B cell (primary cell): ENCODE results near the gene CBLN3. TPM values are rescaled to one million over a fixed set of nuclear protein-coding genes. Genes with fewer than 3 reads are reported as not detected.

ENCODE experiments used
- ATAC-seq: fragments of 200-7000 bp; cut with Tn5 transposase; one replicate; pipeline ENCODE4 v1.10.0; 2021; ENCODE audit warnings: low read depth, mild to moderate bottlenecking, moderate number of reproducible peaks, moderate library complexity
- CTCF ChIA-PET: fragments of 350-600 bp; sonication (Branson Sonifier 250); formaldehyde crosslinking; loops from one replicate; lab custom pipeline; 2021; ENCODE audit warnings: antibody characterized with exemption, inconsistent platforms; lab: Charles Lee
- POLR2A ChIA-PET: fragments of 350-600 bp; sonication (Branson Sonifier 250); formaldehyde crosslinking; loops from one replicate; lab custom pipeline; 2021; ENCODE audit warnings: antibody characterized with exemption; lab: Charles Lee
- DNase-seq: peaks from one replicate; pipeline ENCODE4 v3.0.0; 2013
- H2AFZ ChIP-seq: 2 replicates; pipeline ENCODE4 v1.6.1; 2012; ENCODE audit warnings: mild to moderate bottlenecking, low read depth, low read length; ENCODE audit not compliant: insufficient read depth, poor library complexity, severe bottlenecking
- H3K27ac ChIP-seq, 2 donors: 1 replicate in 1 of 2; 2 replicates in 1 of 2; pipeline ENCODE4 v1.5.1; 2012 to 2013; ENCODE audit warnings: low read length in 2 of 2, mild to moderate bottlenecking in 2 of 2, moderate library complexity in 1 of 2
- H3K27me3 ChIP-seq, 4 experiments: fragments of 200-600 bp in 1 of 4; sonication (generic) in 1 of 4; replicated peaks in 1 of 4; 1 replicate in 2 of 4; 2 replicates in 2 of 4; pipeline versions ENCODE4 v1.6.1 to v1.7.0; 2013 to 2016; ENCODE audit warnings: low read length in 3 of 4, mild to moderate bottlenecking in 2 of 4, mixed read lengths in 1 of 4, moderate library complexity in 1 of 4; ENCODE audit not compliant: insufficient read depth in 4 of 4, control insufficient read depth in 3 of 4; ENCODE audit errors: control extremely low read depth in 1 of 4
- H3K36me3 ChIP-seq, 2 experiments: replicated peaks in 1 of 2; 1 replicate in 1 of 2; 2 replicates in 1 of 2; pipeline versions ENCODE4 v1.6.1 to v1.7.1; 2013; ENCODE audit warnings: low read length in 1 of 2; ENCODE audit not compliant: insufficient read depth in 2 of 2, control insufficient read depth in 1 of 2; ENCODE audit errors: control extremely low read depth in 1 of 2, extremely low read depth in 1 of 2
- H3K4me1 ChIP-seq, 2 donors: fragments of 200-600 bp in 1 of 2; sonication (generic) in 1 of 2; 1 replicate in 1 of 2; 2 replicates in 1 of 2; pipeline versions ENCODE4 v1.5.1 to v1.6.1; 2013 to 2017; ENCODE audit warnings: low read length in 2 of 2; ENCODE audit not compliant: control insufficient read depth in 2 of 2, insufficient read depth in 2 of 2
- H3K4me2 ChIP-seq: replicated peaks from 2 replicates; pipeline ENCODE3; 2012; ENCODE audit warnings: mild to moderate bottlenecking, low read depth, low read length; ENCODE audit not compliant: poor library complexity, severe bottlenecking
- H3K4me3 ChIP-seq, 5 experiments: fragments of 200-600 bp in 1 of 5; sonication (generic) in 1 of 5; 1 replicate in 3 of 5; 2 replicates in 2 of 5; pipeline versions ENCODE4 v1.5.1 to v1.7.0; 2011 to 2016; ENCODE audit warnings: low read length in 4 of 5, mild to moderate bottlenecking in 4 of 5, low read depth in 2 of 5, control low read depth in 1 of 5, moderate library complexity in 1 of 5; ENCODE audit not compliant: insufficient read depth in 1 of 5; ENCODE audit errors: control extremely low read depth in 1 of 5, extremely low read depth in 1 of 5
- H3K79me2 ChIP-seq: fragments of 200-600 bp; sonication (generic); one replicate; pipeline ENCODE4 v1.6.0; 2016; ENCODE audit warnings: low read length; ENCODE audit not compliant: control insufficient read depth, insufficient read depth
- H3K9ac ChIP-seq: fragments of 200-600 bp; sonication (generic); 2 replicates; pipeline ENCODE4 v1.6.1; 2017; ENCODE audit warnings: mild to moderate bottlenecking, low read length, moderate library complexity
- H3K9me3 ChIP-seq, 3 donors: one replicate each; pipeline versions ENCODE4 v1.6.1 to v1.7.1; 2013; ENCODE audit warnings: low read length in 2 of 3; ENCODE audit not compliant: control insufficient read depth in 2 of 3, insufficient read depth in 1 of 3; ENCODE audit errors: control extremely low read depth in 1 of 3
- H4K20me1 ChIP-seq: 2 replicates; pipeline ENCODE4 v1.6.0; 2012; ENCODE audit warnings: mild to moderate bottlenecking, low read length; ENCODE audit not compliant: insufficient read depth, control insufficient read depth, poor library complexity, severe bottlenecking
- H3K27ac Mint-ChIP-seq: one replicate; pipeline ENCODE4 v1.8.0; 2021; ENCODE audit warnings: mixed read lengths
- H3K27me3 Mint-ChIP-seq: one replicate; pipeline ENCODE4 v1.8.0; 2021; ENCODE audit warnings: mixed read lengths
- H3K4me1 Mint-ChIP-seq: one replicate; pipeline ENCODE4 v1.8.0; 2021; ENCODE audit warnings: mixed read lengths
- H3K4me3 Mint-ChIP-seq: one replicate; pipeline ENCODE4 v1.8.0; 2021; ENCODE audit warnings: mixed read lengths
- H3K9me3 Mint-ChIP-seq: one replicate; pipeline ENCODE4 v1.8.0; 2022; ENCODE audit warnings: mixed read lengths; ENCODE audit not compliant: insufficient read depth
- CTCF ChIP-seq: fragments of 200-600 bp; IDR thresholded peaks from one replicate; pipeline ENCODE4 v1.8.0; 2022; ENCODE audit warnings: antibody characterized with exemption, mild to moderate bottlenecking
- EZH2 ChIP-seq: IDR thresholded peaks from 2 replicates; pipeline ENCODE4 v1.6.1; 2012; ENCODE audit warnings: borderline replicate concordance, low read depth, mild to moderate bottlenecking, moderate library complexity, low read length; ENCODE audit not compliant: insufficient read depth, poor library complexity, severe bottlenecking
- WGBS: methylation state at CpG from one replicate; pipeline ENCODE4 v1.1.5; 2013; ENCODE audit warnings: missing lambda C conversion rate; ENCODE audit not compliant: insufficient coverage; 5-methylcytosine and 5-hydroxymethylcytosine counted together
- intact Hi-C: fragments of 100-400 bp; cut with micrococcal nuclease; formaldehyde crosslinking; loops from one replicate; pipeline ENCODE4 v1.10.0; 2022
- polyA plus RNA-seq: library from polyadenylated mRNA; depleted of rRNA; stranded (reverse); fragments of >200 nt; gene quantifications from 2 replicates; pipeline ENCODE4 v1.2.3, GENCODE V29; 2012
- total RNA-seq, 2 donors: library from RNA; stranded (reverse); fragments of 120-200 nt in 1 of 2; gene quantifications; 1 replicate in 1 of 2; 2 replicates in 1 of 2; pipeline versions ENCODE4 v1.2.3 to v1.2.4, GENCODE V29; 2013 to 2022

CBLN3 gene
- total and polyA plus RNA-seq, 2 donors (not counting 1 experiment from before 2014, with no cell fraction given): 35.0 to 134 TPM

- H3K4me3 ChIP-seq: no peak overlapping the region
- Mint-ChIP-seq H3K27me3 (no peaks in the 10 kb centered on the region), H3K27ac (peak overlapping the region; percentile 53), H3K4me3 (no peak overlapping the region), H3K9me3 (no peaks in the 10 kb centered on the region), H3K4me1 (peaks cover 55% of the 10 kb centered on the region)
- TF ChIP-seq EZH2: no peak
- no peak for TF ChIP-seq CTCF
- DNase-seq (no peak), ATAC-seq (no peak)
- ChIA-PET POLR2A (interaction anchor here (0.8 to 3.8 kb wide), 9 partner anchors 10 to 286 kb away, joined by 3 to 78 read pairs (median 6); partner anchors contain the start of genes ADCY4, DHRS1, NOP9 and PSME2), CTCF (interaction anchor here (0.7 to 17.4 kb wide), 34 partner anchors 9 to 965 kb away, joined by 3 to 650 read pairs (median 5); partner anchors contain the start of genes ADCY4, CHMP4A, CIDEB and DCAF11)
- peak overlapping the region; percentile 95 for H3K4me2 ChIP-seq
- H3K4me1 ChIP-seq: peaks cover 40 to 46% of the 10 kb centered on the region in 2 donors
- WGBS: 95% methylated on average over 19 of the region's 24 CpGs
- peaks cover 48% of the 10 kb centered on the region for H3K79me2 ChIP-seq
- H4K20me1 ChIP-seq: peaks cover 52% of the 10 kb centered on the region
- no peaks in the 10 kb centered on the region for H3K27me3 ChIP-seq
- H3K36me3 ChIP-seq: peaks cover 0 to 60% of the 10 kb centered on the region in 2 experiments
- peak overlapping the region in 1 of 2 donors; percentile 99 for H3K27ac ChIP-seq
- intact Hi-C loops: loop anchor here (5.0 to 10.0 kb wide), 2 partner anchors 420 to 1338 kb away; partner anchors contain the start of genes ACIN1 and C14orf119
- no peak overlapping the region for H2AFZ ChIP-seq
- H3K9me3 ChIP-seq: no peaks in the 10 kb centered on the region
- H3K9ac ChIP-seq: no peak overlapping the region
Observed at GRCh38 chr14:24432259-24433131, 3.0 kb upstream of the CBLN3 start.
